DOHH2 (cell line): ENCODE results near the gene CEP44.

Experiments
- H3F3A ChIP-seq: fragments of 200-600 bp; sonication (generic), shearing (Covaris generic); 2 replicates; pipeline ENCODE4 v1.6.0; 2016; ENCODE audit warnings: antibody characterized with exemption, mild to moderate bottlenecking; ENCODE audit not compliant: control insufficient read depth, insufficient read depth
- H3K27ac ChIP-seq: fragments of 200-600 bp; sonication (generic); 2 replicates; pipeline ENCODE4 v1.5.1; 2014; ENCODE audit warnings: low read depth, mild to moderate bottlenecking, low read length, moderate library complexity
- H3K27me3 ChIP-seq: fragments of 200-600 bp; sonication (generic); 2 replicates; pipeline ENCODE4 v1.6.1; 2014; ENCODE audit warnings: mild to moderate bottlenecking, low read length, mixed read lengths; ENCODE audit not compliant: control insufficient read depth
- H3K36me3 ChIP-seq: fragments of 200-600 bp; sonication (generic); 2 replicates; pipeline ENCODE4 v1.6.1; 2014; ENCODE audit warnings: mild to moderate bottlenecking, low read length, moderate library complexity, mixed read lengths; ENCODE audit not compliant: control insufficient read depth
- H3K4me1 ChIP-seq: fragments of 200-600 bp; sonication (generic); 2 replicates; pipeline ENCODE4 v1.6.1; 2014; ENCODE audit warnings: mild to moderate bottlenecking, low read length, mixed read lengths; ENCODE audit not compliant: control insufficient read depth
- H3K4me2 ChIP-seq: fragments of 200-600 bp; sonication (generic); 2 replicates; pipeline ENCODE4 v1.6.0; 2014; ENCODE audit warnings: mild to moderate bottlenecking, low read length, moderate library complexity
- H3K4me3 ChIP-seq: fragments of 200-600 bp; sonication (generic); 2 replicates; pipeline ENCODE4 v1.5.1; 2014; ENCODE audit warnings: mild to moderate bottlenecking, low read length, mixed read lengths
- H3K79me2 ChIP-seq: fragments of 200-600 bp; sonication (generic); 2 replicates; pipeline ENCODE4 v1.6.1; 2014; ENCODE audit warnings: mild to moderate bottlenecking, low read length, mixed read lengths; ENCODE audit not compliant: control insufficient read depth
- H3K9me2 ChIP-seq: fragments of 200-600 bp; sonication (generic); replicated peaks from 2 replicates; pipeline ENCODE4 v1.6.1; 2014; ENCODE audit warnings: mild to moderate bottlenecking, low read length, mixed read lengths; ENCODE audit not compliant: control insufficient read depth
- H3K9me3 ChIP-seq: fragments of 200-600 bp; sonication (generic); 2 replicates; pipeline ENCODE4 v1.6.1; 2014; ENCODE audit warnings: antibody characterized with exemption, low read length, mixed read lengths; ENCODE audit not compliant: control insufficient read depth, insufficient read depth
- H4K20me1 ChIP-seq: fragments of 200-600 bp; sonication (generic); 2 replicates; pipeline ENCODE4 v1.6.0; 2014; ENCODE audit warnings: low read depth, mild to moderate bottlenecking, antibody characterized with exemption, low read length, moderate library complexity; ENCODE audit not compliant: control insufficient read depth, insufficient read depth
- EZH2phosphoT487 ChIP-seq: fragments of 200-600 bp; sonication (generic); IDR thresholded peaks from 2 replicates; pipeline ENCODE4 v1.6.1; 2017; ENCODE audit warnings: borderline replicate concordance, mild to moderate bottlenecking, antibody characterized with exemption, low read length, moderate library complexity, mixed read lengths
- TF ChIP-seq, protein P1 (sequence below): fragments of 200-600 bp; sonication (generic); IDR thresholded peaks from one replicate; pipeline ENCODE4 v1.5.1; 2014; ENCODE audit warnings: antibody characterized with exemption, mild to moderate bottlenecking, low read depth, low read length; ENCODE audit not compliant: poor library complexity, severe bottlenecking

The CEP44 gene

DNA sequence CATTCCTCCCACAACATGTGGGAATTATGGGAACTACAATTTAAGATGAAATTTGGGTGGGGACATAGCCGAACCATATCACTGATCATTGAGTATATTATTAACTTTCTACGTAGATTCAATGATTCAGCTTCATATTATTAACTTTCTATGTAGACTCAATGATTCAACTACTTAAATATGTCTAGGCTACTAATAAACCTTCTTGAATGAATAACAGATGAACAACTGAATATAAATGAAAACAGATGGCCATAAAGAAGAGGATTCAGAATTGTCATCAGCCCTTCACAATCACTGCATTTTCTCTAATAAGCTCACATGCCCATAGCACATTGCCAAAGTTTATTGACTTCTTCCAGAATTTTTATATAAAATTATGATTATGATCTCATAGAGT lies 57.0 kb downstream of the CEP44 start:
- H3K27ac ChIP-seq, result no peak overlapping the region
- no peak overlapping the region for H3K4me3 ChIP-seq
- H3K9me2 ChIP-seq, result no peaks in the 10 kb centered on the region
- no peaks in the 10 kb centered on the region for H3K79me2 ChIP-seq
- H3K4me2 ChIP-seq, result no peak overlapping the region
- no peaks in the 10 kb centered on the region for H3K4me1 ChIP-seq
- no peak for TF ChIP-seq EZH2phosphoT487
- TF ChIP-seq, protein P1, sequence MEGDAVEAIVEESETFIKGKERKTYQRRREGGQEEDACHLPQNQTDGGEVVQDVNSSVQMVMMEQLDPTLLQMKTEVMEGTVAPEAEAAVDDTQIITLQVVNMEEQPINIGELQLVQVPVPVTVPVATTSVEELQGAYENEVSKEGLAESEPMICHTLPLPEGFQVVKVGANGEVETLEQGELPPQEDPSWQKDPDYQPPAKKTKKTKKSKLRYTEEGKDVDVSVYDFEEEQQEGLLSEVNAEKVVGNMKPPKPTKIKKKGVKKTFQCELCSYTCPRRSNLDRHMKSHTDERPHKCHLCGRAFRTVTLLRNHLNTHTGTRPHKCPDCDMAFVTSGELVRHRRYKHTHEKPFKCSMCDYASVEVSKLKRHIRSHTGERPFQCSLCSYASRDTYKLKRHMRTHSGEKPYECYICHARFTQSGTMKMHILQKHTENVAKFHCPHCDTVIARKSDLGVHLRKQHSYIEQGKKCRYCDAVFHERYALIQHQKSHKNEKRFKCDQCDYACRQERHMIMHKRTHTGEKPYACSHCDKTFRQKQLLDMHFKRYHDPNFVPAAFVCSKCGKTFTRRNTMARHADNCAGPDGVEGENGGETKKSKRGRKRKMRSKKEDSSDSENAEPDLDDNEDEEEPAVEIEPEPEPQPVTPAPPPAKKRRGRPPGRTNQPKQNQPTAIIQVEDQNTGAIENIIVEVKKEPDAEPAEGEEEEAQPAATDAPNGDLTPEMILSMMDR, result no peak
- no peaks in the 10 kb centered on the region for H3K36me3 ChIP-seq
- no peaks in the 10 kb centered on the region for H3K9me3 ChIP-seq
- no peaks in the 10 kb centered on the region for H3K27me3 ChIP-seq
- no peaks in the 10 kb centered on the region for H4K20me1 ChIP-seq
- no peaks in the 10 kb centered on the region for H3F3A ChIP-seq

DNA sequence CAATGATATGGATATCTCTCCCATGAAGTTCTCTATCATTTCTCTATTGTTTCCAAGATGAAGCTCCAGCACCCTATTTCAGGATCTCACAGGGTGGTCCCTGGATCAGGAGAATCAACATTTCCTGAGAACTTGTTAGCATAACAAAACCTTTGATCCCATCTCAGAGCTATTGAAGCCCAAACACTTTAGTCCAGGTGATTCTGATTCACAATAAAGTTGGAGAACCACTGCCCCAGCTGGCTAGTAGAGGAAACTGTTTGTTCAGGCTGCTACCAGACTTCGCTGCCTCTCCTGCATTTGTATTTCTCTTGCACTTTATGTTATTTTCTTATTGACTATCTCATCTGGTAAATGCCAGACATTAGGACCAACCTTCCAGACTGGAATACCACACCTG lies 65.4 kb downstream of the CEP44 start:
- Histone ChIP-seq H3K27ac (no peak overlapping the region), H3K79me2 (no peaks in the 10 kb centered on the region), H4K20me1 (no peaks in the 10 kb centered on the region), H3K27me3 (0 out of 2 replicates have a peak, but pooled peaks cover 4% of the 10 kb centered on the region), H3K36me3 (no peaks in the 10 kb centered on the region), H3K4me1 (no peaks in the 10 kb centered on the region), H3K4me2 (no peak overlapping the region), H3K9me3 (no peaks in the 10 kb centered on the region), H3F3A (no peaks in the 10 kb centered on the region), H3K4me3 (no peak overlapping the region), H3K9me2 (no peaks in the 10 kb centered on the region)
- TF ChIP-seq EZH2phosphoT487, result no peak
- TF ChIP-seq, protein P1, result no peak

DNA sequence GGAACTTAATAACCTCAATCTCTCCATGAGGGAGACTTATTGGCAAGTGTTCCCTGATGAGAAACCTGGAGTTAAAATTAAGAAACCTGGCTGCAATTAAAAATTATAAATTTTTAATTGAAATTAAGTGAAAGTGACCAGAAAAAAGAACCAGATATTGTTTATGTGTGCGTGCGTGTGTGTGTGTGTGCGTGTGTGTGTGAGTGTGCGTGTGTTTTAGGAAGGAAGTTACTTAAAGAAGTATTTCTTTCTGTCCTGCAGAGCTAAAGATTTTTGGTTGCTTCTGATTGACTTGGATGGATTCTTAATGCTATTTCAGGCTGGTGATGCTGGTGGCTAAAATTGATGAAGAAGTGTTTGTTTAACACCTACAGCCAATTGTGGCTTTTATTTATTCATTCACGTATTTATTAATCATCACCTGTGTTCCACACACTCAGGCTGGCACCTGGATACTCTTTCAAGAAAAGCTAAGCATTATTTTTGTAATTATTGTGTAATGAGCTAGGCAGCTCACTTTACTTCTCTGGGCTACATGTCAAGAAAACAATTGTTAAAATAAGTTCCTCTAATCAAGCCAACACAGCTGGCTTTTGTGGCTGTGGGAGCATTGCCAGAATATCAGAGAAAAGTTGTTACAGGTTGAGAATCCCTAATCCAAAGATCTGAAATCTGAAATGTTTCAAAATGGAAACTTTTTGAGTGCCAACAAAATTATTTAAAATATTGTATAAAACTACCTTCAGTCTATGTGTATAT lies 68.5 kb downstream of the CEP44 start:
- TF ChIP-seq EZH2phosphoT487, result no peak
- TF ChIP-seq, protein P1, result no peak
- Histone ChIP-seq H3K4me2 (no peak overlapping the region), H3K36me3 (no peaks in the 10 kb centered on the region), H3K27me3 (0 out of 2 replicates have a peak, but pooled peaks cover 4% of the 10 kb centered on the region), H3K4me1 (no peaks in the 10 kb centered on the region), H3K27ac (no peak overlapping the region), H3K9me2 (no peaks in the 10 kb centered on the region), H3F3A (no peaks in the 10 kb centered on the region), H4K20me1 (no peaks in the 10 kb centered on the region), H3K9me3 (no peaks in the 10 kb centered on the region), H3K4me3 (no peak overlapping the region), H3K79me2 (no peaks in the 10 kb centered on the region)
